Stomach smooth muscle (tissue), 2 donors: ENCODE results near the gene COPA.

ENCODE experiments used
- H3K27ac ChIP-seq: one replicate; pipeline ENCODE4 v1.7.0; 2013; ENCODE audit warnings: mild to moderate bottlenecking, low read length, inconsistent platforms
- H3K27me3 ChIP-seq, 2 donors: one replicate each; pipeline ENCODE4 v1.7.0; 2013; ENCODE audit warnings: low read length in 2 of 2; ENCODE audit not compliant: insufficient read depth in 2 of 2, control insufficient read depth in 1 of 2
- H3K36me3 ChIP-seq, 2 donors: one replicate each; pipeline ENCODE4 v1.7.0; 2013; ENCODE audit warnings: low read length in 2 of 2; ENCODE audit not compliant: control insufficient read depth in 2 of 2, insufficient read depth in 2 of 2
- H3K4me1 ChIP-seq: one replicate; pipeline ENCODE4 v1.7.0; 2013; ENCODE audit warnings: low read length; ENCODE audit not compliant: control insufficient read depth, insufficient read depth
- H3K4me3 ChIP-seq, 2 donors: one replicate each; pipeline ENCODE4 v1.7.0; 2013; ENCODE audit warnings: low read length in 2 of 2
- H3K9ac ChIP-seq, 2 donors: one replicate each; pipeline ENCODE4 v1.7.0; 2013; ENCODE audit warnings: low read length in 2 of 2, mild to moderate bottlenecking in 1 of 2
- H3K9me3 ChIP-seq, 2 donors: one replicate each; pipeline ENCODE4 v1.7.0; 2013; ENCODE audit warnings: low read length in 2 of 2; ENCODE audit not compliant: control insufficient read depth in 2 of 2
- donor health status: healthy.
- donor health status: Pancreatic carcinoma.

COPA gene

DNA sequence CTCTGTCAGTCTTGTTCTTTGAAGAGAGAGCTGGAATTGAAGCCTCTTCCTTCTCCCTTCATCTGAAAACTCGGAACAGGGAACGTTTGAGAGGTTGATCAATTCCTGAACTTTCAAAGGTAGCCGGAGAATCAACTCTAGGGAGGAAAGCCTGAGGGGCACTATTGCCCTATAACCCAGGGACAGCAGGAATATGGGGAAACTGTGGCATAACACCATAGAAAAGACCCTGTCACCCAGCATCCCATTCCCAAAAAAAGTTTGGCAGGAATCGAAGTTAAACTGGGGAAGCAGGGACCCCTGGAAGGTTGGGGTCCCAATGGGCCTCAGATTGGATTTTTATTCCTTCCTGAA is 18.7 kb upstream of the COPA start:
- Histone ChIP-seq H3K4me1 (no peaks in the 10 kb centered on the region), H3K4me3 (no peak overlapping the region), H3K27ac (no peak overlapping the region), H3K36me3 (peaks cover 14 to 23% of the 10 kb centered on the region in 2 donors), H3K9me3 (no peaks in the 10 kb centered on the region), H3K9ac (no peak overlapping the region), H3K27me3 (no peaks in the 10 kb centered on the region)

- no peak overlapping the region for H3K9ac ChIP-seq
- H3K27me3 ChIP-seq = no peaks in the 10 kb centered on the region
- H3K27ac ChIP-seq = no peak overlapping the region
- H3K9me3 ChIP-seq = no peaks in the 10 kb centered on the region
- peaks cover 19 to 29% of the 10 kb centered on the region in 2 donors for H3K36me3 ChIP-seq
- H3K4me3 ChIP-seq = no peak overlapping the region
- no peaks in the 10 kb centered on the region for H3K4me1 ChIP-seq
These were observed 18.1 kb upstream of the COPA start for GRCh38 chr1:160361199-160361598.

DNA sequence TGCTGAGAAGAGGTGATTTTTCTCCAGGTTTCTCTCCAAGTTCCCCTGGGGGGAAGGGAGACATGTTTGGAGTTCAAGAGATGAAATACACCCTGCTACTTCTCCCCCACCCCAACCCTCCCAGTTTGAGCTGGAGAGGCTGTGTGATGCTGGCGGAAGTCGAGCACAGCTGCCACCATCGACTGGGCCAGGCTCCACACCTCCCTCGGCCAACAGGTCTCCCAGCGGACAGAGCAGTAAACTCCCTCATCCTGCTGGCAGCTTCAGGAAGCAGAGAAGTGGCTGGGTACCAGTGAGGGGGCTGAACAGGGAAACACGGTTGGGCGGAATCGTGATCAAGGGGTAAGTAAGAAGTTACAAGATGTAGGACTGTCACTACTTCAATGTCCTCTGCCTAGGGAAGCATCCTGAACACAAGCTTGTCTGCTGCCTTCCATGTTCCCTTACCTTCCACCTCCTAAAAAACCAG is 17.2 kb upstream of the COPA start:
- Histone ChIP-seq H3K27ac (no peak overlapping the region), H3K4me3 (no peak overlapping the region), H3K9ac (no peak overlapping the region), H3K36me3 (peaks cover 28 to 38% of the 10 kb centered on the region in 2 donors), H3K4me1 (no peaks in the 10 kb centered on the region), H3K27me3 (no peaks in the 10 kb centered on the region), H3K9me3 (no peaks in the 10 kb centered on the region)

DNA sequence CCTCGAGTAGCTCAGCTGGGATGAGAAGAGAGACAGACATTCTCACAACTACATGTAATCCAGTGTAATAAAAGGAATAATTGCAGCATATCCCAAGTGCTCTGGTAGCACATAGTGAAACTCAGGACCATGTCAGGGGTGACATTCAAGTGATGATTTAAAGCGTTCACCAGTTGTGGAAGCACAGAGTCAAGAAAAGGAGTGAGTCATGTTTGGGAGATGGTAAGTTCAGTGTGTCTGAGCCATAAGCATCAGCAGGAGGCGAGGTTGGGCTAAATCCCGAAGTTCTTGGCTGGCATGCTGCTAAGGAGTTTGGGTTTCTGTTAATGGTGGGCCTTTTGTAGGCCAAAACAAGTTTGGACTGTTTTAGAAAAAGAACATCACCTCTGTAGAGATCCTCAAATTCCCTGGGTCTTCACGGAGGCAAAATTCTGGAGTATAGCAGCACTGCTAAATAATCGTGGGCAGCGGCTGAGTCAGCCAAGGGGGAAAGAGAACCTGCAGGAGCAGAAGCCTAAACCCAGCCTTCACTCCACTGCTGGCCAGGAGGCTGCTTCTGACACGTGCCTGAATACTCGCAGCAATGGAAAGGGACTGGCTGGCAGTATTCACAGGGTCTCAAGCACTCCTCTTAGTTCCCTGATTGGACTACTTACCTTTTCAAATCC is 16.6 kb upstream of the COPA start:
- H3K27me3 ChIP-seq = no peaks in the 10 kb centered on the region
- H3K9ac ChIP-seq = no peak overlapping the region
- peaks cover 34 to 44% of the 10 kb centered on the region in 2 donors for H3K36me3 ChIP-seq
- no peaks in the 10 kb centered on the region for H3K9me3 ChIP-seq
- no peak overlapping the region for H3K27ac ChIP-seq
- no peaks in the 10 kb centered on the region for H3K4me1 ChIP-seq
- no peak overlapping the region for H3K4me3 ChIP-seq

DNA sequence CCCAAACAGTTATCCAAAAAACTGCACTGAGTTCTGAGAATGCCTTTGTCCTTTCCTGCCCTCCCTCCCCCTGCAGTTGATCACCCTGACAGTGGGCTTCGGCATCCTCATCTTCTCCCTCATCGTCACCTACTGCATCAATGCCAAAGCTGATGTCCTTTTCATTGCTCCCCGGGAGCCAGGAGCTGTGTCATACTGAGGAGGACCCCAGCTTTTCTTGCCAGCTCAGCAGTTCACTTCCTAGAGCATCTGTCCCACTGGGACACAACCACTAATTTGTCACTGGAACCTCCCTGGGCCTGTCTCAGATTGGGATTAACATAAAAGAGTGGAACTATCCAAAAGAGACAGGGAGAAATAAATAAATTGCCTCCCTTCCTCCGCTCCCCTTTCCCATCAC is 15.0 kb upstream of the COPA start:
- Histone ChIP-seq H3K36me3 (peaks cover 48 to 59% of the 10 kb centered on the region in 2 donors), H3K9me3 (no peaks in the 10 kb centered on the region), H3K27me3 (no peaks in the 10 kb centered on the region), H3K4me3 (no peak overlapping the region), H3K9ac (no peak overlapping the region), H3K4me1 (no peaks in the 10 kb centered on the region), H3K27ac (no peak overlapping the region)

DNA sequence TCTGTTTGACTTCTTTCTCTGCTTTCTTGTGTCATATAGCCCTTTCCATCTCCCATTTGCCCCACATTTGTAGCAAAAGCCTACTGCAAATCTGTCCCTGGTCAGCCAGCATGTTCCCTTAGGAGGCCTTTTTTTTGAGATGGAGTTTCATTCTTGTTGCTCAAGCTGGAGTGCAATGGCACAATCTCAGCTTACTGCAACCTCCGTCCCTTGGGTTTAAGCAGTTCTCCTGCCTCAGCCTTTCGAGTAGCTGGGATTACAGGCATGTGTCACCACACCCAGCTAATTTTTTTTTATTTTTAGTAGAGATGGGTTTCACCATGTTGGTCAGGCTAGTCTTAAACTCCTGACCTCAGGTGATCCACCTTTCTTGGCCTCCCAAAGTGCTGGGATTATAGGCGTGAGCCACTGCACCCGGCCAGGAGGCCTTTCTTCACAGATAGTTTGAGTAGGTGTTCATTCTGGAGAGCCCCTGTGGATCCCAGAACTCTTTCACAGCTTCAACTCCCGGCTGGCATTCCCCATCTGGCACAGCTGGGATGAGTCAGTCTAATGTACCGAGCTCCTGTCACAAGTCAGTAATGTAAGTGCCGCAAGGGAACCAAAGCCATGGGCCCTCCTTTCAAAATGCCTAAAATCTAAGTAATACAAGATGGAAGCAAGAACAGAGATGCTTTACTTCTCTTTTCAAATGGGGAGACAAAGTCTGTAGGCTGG is 14.4 kb upstream of the COPA start:
- Histone ChIP-seq H3K9me3 (no peaks in the 10 kb centered on the region), H3K36me3 (peaks cover 54 to 66% of the 10 kb centered on the region in 2 donors), H3K27me3 (no peaks in the 10 kb centered on the region), H3K4me1 (no peaks in the 10 kb centered on the region), H3K4me3 (no peak overlapping the region), H3K27ac (no peak overlapping the region), H3K9ac (no peak overlapping the region)

DNA sequence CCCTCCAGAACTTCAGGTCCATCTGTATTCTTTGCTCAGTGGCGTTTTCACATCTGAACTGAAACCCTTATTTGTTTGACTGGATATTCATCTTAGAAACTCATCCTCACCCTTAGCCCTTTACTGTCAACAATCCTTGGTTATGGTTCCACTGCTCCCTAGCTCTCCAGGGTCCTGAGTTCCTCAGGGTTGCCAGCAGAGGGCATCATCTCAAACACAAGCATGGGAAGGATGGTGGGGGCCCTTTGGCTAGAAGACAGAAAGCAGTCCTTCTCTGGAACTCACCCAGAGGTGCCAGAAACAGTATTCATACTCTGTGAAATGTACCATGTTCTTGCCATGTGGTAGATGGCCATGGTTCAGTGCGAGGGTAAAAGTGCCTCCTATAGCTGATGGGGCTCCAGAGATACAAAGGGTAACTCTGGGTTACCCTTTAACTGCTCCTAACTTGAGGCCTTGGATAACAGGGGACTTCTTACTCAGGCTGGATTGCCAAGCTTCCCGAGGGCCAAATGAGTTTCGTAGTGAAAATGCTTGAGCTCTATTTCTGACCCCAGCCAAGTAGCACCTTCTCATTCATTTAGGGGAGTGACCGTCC is 11.4 kb upstream of the COPA start:
- H3K27me3 ChIP-seq = no peaks in the 10 kb centered on the region
- H3K36me3 ChIP-seq = peaks cover 77 to 84% of the 10 kb centered on the region in 2 donors
- no peak overlapping the region for H3K27ac ChIP-seq
- no peaks in the 10 kb centered on the region for H3K9me3 ChIP-seq
- H3K4me1 ChIP-seq = no peaks in the 10 kb centered on the region
- no peak overlapping the region for H3K9ac ChIP-seq
- H3K4me3 ChIP-seq = no peak overlapping the region

DNA sequence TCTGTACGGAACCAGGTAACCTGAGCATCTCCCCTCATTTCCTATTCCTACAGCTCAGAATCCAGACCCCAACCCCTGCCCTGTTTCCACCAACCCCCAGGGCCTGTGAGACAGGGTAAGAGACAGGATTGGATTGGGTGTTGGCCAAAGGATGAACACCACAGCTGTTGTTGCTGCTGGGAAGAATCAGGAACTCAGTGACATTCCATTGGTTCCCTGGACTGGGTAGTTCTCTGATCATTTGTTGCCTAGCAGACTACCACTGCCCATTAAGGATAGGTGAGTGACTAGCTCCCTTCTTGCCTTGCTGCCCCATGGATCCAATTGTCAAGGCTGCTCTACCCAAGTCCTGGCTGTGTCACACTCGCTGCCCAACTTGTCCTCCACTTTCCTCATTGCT is 10.2 kb upstream of the COPA start:
- Histone ChIP-seq H3K9ac (no peak overlapping the region), H3K4me1 (no peaks in the 10 kb centered on the region), H3K9me3 (no peaks in the 10 kb centered on the region), H3K4me3 (no peak overlapping the region), H3K27ac (no peak overlapping the region), H3K27me3 (no peaks in the 10 kb centered on the region), H3K36me3 (peaks cover 77 to 88% of the 10 kb centered on the region in 2 donors)

DNA sequence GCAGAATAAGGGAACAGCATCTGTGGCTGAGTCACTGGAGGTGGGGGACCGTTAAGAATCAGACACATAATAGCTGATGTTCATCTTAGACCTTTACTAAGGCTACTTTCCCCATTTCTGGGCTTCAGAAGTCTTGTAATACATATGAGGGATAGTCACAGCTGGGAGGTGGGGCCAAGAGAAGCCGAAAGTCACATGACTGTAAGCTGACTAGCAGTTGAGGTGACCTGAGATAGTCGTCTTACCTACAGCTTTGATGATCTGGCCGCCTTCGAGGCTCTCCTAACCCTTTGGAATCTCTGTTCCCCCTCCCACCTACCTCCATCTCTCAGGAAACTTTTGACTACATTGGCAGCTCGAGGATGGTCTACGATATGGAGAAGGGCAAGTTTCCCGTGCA is 9.5 kb upstream of the COPA start:
- Histone ChIP-seq H3K4me3 (no peak overlapping the region), H3K9me3 (no peaks in the 10 kb centered on the region), H3K27me3 (no peaks in the 10 kb centered on the region), H3K27ac (no peak overlapping the region), H3K4me1 (no peaks in the 10 kb centered on the region), H3K36me3 (peaks cover 71 to 84% of the 10 kb centered on the region in 2 donors), H3K9ac (no peak overlapping the region)

DNA sequence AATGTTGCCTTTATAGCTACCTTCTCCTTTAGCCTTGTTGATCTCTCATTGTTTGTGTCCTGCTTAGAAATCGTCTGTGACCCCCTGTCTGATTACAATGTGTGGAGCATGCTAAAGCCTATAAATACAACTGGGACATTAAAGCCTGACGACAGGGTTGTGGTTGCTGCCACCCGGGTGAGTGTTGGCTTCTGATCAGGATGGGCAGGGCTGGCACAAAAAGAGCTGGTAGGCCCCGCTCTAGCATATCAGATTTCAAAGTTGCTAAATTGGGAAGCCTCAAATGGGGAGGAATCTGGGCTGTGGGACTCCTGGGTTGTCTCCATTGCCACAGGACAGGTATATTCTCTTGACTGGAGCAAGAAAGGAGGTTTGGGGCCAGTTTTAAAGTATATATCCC is 8.6 kb upstream of the COPA start:
- Histone ChIP-seq H3K4me1 (no peaks in the 10 kb centered on the region), H3K9me3 (no peaks in the 10 kb centered on the region), H3K36me3 (peaks cover 73 to 76% of the 10 kb centered on the region in 2 donors), H3K9ac (no peak overlapping the region), H3K27me3 (no peaks in the 10 kb centered on the region), H3K4me3 (no peak overlapping the region), H3K27ac (no peak overlapping the region)

DNA sequence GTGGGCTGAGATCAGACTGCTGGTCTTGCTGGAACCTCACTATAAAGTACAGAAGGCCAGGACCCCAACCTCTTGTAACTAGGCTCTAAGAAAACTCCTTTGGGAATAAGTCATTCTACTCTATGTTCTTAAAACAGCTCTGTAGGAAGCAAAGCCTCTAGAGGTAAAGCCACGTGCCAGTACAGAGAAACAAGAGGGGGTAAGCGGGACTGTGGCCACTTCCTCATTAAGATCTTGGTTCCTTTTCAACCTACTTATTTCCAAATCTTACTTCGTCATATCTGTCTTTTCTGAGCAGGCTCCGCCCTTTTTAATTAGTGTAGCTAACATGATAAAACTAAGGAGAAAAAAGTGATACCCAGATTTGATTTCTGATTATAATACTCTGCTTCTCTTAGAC is 3.9 kb upstream of the COPA start:
- H3K36me3 ChIP-seq = peaks cover 29 to 31% of the 10 kb centered on the region in 2 donors
- no peaks in the 10 kb centered on the region for H3K27me3 ChIP-seq
- H3K4me3 ChIP-seq = no peak overlapping the region
- peaks cover 11% of the 10 kb centered on the region for H3K4me1 ChIP-seq
- no peaks in the 10 kb centered on the region for H3K9me3 ChIP-seq
- no peak overlapping the region for H3K27ac ChIP-seq
- no peak overlapping the region for H3K9ac ChIP-seq
